Stimulated activated CD4-positive, alpha-beta T cell treated with anti-CD3 and anti-CD28 coated beads, Interleukin-15, amount 100 ng/mL, for 24 hours (primary cell): ENCODE results near the gene MARK3.

Experiments used
- DNase-seq: peaks from one replicate; pipeline ENCODE4 v3.0.0-alpha.2; 2020

MARK3 gene

GRCh38 chr14:103528587-103529382 lies 143.6 kb downstream of the MARK3 start, which contains the start of gene TRMT61A:
Gene TRMT61A, plus strand, starts transcription at chr14:103529196. Its CDS starts 783 bp downstream, at chr14:103529979.
- peak; percentile 79 for DNase-seq

DNA sequence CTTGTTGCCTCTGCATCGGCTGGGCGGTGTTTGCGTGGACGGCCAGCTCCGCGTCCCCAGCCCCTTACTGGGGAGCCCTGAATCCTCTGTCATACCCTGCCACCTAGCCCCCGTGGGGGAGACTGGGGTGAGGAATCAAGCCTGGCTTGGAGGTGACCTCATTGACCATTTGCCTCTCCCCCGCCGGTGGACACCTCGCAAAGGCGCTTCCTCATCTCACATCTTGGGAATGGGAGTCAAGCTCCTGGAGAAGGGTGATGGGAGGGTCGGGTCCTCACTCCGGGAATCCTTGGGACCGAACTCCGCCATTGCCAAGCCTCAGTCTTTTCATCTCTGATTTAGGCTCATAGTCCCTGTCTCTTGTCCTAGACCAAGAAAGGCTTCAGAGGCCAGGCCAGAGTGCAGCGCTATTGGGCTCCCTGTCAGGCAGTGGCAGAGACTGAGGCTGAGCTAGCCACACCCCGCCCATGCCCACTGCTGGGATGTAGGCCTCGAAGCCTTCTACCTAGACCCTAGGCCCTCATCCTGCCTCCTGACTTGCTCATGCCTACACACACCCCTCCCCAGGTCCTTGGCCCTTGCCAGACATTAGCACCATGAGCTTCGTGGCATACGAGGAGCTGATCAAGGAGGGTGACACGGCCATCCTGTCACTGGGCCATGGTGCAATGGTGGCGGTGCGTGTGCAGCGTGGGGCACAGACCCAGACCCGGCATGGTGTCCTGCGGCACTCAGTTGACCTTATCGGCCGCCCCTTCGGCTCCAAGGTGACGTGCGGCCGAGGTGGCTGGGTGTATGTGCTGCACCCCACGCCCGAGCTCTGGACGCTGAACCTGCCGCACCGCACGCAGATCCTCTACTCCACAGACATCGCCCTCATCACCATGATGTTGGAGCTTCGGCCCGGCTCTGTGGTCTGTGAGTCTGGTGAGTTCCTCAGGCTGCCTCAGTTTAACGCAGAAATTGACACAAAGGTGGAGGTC lies 144.5 kb downstream of the MARK3 start:
- no peak for DNase-seq

DNA sequence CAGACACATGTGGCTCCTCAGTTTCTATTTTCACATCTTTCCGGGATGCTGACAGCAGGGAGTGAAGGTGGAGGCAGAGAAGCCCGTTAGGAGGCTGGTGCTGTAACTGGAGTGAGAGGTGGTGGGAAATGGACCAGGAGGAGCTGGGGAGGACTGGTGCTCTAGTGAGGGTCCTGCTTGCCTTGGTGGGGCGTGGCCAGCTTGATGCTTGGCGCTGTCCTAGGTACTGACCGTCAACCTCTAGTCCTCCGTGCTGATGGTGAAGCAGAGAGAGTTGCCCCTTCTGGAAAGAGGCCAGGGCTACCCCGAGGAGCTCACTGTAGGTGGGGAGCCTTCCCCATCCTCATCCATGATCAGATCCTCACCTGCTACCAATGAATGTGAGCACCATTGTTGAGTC lies 145.2 kb downstream of the MARK3 start:
- no peak for DNase-seq

- DNase-seq, result no peak
Measured at GRCh38 chr14:103530831-103531230, 145.6 kb downstream of the MARK3 start.

- no peak for DNase-seq
Measured at GRCh38 chr14:103531421-103532215, 146.4 kb downstream of the MARK3 start.

DNA sequence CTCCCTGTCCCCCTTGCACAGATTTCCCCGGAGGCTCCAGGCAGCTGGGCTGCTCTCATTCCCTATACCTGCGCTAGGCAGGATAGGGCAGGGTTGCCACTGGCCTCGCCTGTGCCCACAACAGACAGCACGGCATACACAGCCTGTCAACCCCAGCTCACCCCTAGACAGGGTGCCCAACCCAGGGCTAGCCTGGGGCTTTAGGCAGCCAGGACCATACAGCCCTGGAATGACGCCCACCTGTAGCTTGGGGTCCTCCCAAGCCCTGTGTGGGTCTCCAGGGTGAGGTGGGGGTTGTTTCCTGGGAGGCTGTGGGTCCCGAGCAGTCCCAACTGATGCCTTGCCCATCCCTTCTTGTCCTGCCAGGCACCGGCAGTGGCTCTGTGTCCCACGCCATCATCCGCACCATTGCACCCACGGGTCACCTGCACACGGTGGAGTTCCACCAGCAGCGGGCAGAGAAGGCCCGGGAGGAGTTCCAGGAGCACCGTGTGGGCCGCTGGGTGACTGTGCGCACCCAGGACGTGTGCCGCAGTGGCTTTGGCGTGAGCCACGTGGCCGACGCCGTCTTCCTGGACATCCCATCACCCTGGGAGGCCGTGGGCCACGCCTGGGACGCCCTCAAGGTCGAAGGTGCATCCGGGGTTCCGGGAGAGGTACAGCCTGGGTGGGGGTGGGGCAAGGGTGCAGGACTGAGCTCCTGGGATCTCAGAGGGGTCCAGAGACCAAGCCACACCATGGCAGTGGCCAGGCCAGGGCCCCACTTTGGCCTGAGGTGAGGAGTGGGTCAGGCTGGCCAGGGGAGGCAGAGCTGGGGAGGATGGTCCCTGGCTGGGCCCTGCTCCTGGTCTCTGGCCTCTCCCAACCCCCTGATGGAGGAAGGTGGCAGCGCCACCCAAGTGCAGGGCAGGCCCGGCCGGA lies 147.3 kb downstream of the MARK3 start:
- no peak for DNase-seq

DNA sequence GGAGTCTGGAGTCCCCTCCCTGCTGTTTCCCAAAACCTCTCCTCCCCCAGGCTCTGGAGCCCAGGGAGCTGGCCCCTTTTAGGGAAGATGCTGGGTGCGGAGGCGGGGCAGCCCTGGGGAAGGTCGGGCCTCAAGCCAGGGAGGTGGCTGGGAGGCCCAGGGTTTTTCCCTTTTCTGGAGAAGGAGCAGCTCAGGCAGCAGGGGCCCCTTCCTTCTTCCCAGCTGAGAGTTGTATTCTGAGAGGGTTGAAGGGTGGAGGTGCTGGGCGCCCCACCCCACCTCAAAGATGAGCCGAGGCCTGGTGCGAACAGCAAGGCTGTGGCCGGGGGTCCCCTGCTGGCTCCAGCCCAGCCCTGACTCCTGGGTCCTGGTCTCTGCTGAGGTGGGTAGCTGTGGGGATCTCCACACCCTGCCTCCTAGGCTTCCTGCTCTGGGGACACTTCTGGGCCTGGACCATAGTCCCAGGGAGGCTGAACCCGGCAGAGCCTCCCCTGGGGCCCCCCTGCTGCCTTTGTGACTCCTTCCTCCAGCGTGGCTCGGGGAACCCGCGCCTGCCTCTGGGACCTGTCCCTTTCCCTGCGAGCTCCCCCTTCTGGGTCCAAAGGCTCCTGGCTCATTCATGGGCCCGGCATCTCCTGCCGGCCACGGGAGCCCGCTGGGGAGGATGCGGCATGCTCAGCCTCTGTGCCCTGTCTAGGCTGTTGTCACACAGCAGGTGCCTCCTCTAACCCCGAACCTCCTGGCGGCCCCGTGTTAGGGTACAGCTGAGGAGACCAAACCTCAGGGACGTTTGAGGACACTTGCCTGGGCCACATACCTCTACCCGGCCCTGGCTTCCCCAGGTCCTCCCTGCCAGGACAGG lies 148.2 kb downstream of the MARK3 start:
- DNase-seq, result no peak

DNA sequence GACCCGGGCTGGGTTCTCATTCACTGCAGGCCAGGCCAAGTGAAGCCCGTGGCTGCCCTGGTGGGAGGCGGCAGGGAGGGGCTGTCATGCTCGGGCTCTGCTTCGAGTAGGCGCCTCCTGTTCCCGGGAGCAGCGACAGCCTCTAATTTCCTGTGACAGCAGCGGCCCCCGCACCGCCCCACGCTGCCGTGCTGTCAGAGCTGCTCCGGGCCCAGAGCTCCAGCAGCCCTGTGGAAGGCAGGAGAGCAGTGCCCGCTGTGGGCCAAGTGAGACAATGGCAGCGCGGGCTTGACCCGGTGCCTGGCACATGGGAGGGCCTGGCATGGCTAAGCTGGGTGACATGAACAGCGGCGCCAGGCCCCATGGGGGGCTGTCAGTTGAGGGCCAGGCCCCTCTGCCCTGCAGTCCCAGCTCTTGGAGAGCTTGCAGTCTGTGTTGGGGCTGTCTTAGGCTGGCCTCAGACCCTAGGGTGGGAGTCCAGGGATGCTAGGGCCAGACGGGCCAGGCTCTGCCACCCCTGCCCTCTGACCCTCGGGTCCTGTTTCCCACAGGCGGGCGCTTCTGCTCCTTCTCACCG lies 148.9 kb downstream of the MARK3 start:
- DNase-seq, result no peak

GRCh38 chr14:103534576-103535061 lies 149.4 kb downstream of the MARK3 start:
- DNase-seq, result no peak

GRCh38 chr14:103535081-103535890 lies 150.1 kb downstream of the MARK3 start:
- no peak for DNase-seq

DNA sequence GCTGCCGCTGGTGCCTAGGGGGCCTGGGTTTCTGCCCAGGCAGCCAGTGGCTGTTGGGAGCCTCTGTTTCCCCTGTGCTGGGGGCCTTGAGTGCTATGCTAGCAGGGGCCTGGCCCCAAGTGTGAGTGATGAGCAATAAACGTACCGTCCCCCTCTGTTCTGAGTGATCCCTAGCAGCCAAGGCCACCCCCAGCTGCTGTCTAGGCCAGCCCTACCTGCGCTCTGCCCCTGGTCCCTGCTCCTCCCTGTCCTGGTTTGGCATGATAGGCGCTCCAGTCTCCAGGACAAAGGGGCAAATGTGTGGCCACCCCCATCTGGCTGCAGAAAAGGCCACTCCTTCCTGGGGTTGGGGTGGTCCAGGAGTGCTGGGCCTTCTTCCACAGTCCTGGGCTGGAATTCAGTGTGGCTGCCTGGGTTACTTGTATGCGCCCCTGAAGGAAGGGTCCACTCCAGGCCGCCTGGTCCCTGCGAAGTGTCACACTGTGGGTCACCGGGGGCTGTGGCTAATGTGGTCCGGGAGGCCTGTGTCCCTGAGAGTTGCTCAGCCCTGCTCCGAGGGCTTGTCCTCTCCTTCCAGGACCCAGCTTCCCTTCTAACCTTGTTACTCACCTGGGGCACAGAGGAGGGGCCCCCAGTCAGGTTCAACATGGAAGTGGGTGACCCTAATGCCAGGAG lies 150.8 kb downstream of the MARK3 start:
- no peak for DNase-seq

- no peak for DNase-seq
Measured at GRCh38 chr14:103536693-103537092, 151.5 kb downstream of the MARK3 start.

DNA sequence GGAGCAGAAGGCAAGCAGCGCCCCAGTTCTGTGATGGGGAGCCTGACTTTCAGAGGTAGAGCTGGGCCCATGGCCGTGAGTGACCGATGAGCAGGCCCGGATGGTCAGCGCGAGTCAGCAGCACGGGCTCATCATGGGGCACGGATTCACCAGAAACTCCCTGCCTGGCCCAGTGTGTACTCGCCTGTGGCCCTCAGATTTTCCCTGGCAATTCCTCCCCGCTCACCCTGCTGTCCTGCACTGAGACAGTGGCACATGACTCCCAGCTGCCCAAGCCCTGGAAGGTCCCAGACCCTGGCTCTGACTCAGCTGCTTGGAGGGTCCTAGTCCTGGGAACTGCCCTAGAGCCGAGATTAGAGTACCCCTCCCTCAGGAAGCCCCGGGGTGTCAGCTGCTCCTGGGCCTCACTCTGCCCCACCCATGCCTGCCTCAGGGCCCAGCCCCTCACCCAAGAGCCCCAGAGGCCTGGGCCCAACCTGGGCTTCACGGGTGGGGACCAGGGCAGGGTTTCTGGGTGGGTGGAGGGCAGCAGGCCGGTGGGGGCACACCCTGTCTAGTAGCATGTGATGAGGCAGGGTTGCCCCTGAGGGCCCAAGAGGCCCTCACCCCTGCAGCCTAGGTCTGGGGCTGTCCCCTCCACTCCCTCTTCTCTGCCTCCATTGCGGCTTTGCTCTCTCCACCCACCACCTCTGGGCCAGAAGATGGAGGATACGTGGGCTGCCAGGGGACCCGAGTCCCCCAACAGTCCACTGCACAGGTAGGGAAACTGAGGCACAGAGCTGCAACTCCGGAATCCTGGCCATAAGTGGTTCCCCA lies 152.2 kb downstream of the MARK3 start:
- DNase-seq, result no peak

- DNase-seq, result no peak
Measured at GRCh38 chr14:103538291-103539055, 153.3 kb downstream of the MARK3 start.

- no peak for DNase-seq
Measured at GRCh38 chr14:103539056-103539825, 154.0 kb downstream of the MARK3 start.
